B cell (primary cell): ENCODE data around the gene RTN4RL2.

ENCODE experiments used
- EZH2 ChIP-seq: IDR thresholded peaks from 2 replicates; pipeline ENCODE4 v1.6.1; 2012; ENCODE audit warnings: borderline replicate concordance, low read depth, mild to moderate bottlenecking, moderate library complexity, low read length; ENCODE audit not compliant: insufficient read depth, poor library complexity, severe bottlenecking
- TF ChIP-seq, protein P1 (sequence below): fragments of 200-600 bp; IDR thresholded peaks from one replicate; pipeline ENCODE4 v1.8.0; 2022; ENCODE audit warnings: antibody characterized with exemption, mild to moderate bottlenecking

DNA sequence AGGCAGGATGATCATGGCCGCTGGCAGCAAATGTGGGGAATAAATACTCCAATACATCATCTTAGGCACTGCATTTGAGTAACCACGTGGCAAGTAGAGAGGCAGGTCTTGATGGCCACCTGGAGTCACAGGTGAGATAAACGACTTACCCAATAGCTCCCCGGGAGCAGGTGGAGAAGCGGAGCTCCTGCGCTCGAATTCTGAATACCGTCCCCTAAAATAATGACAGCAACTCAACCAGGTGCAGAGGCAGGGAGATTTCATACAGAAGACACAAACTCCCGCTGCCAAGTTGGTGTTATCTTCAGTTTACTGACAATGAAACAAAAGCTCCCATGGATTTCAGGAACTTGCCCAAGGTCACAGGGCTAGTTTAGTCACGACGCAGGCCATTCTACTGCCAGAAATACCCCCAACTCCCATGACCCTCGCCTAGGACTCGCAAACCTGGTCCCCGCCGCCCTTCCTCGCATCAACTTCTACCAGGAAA is 33.8 kb upstream of the RTN4RL2 start:
- TF ChIP-seq, protein P1, sequence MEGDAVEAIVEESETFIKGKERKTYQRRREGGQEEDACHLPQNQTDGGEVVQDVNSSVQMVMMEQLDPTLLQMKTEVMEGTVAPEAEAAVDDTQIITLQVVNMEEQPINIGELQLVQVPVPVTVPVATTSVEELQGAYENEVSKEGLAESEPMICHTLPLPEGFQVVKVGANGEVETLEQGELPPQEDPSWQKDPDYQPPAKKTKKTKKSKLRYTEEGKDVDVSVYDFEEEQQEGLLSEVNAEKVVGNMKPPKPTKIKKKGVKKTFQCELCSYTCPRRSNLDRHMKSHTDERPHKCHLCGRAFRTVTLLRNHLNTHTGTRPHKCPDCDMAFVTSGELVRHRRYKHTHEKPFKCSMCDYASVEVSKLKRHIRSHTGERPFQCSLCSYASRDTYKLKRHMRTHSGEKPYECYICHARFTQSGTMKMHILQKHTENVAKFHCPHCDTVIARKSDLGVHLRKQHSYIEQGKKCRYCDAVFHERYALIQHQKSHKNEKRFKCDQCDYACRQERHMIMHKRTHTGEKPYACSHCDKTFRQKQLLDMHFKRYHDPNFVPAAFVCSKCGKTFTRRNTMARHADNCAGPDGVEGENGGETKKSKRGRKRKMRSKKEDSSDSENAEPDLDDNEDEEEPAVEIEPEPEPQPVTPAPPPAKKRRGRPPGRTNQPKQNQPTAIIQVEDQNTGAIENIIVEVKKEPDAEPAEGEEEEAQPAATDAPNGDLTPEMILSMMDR: no peak
- TF ChIP-seq EZH2: no peak
